Endometrium (tissue), 2 donors: ENCODE results near the gene CFDP1.
"Not testable (repeated sequence)": the region's sequence is repeated elsewhere in the genome, so short reads cannot be mapped to it uniquely, and the experiment has no call there.

Source experiments
- FAIRE-seq: peaks from 2 replicates; lab custom pipeline; 2012; peaks lifted over from hg19 to GRCh38; lab: Jason Lieb, UNC
- donor health status: control.
- donor health status: control.

The CFDP1 gene

GRCh38 chr16:75458439-75458838 is 25.1 kb upstream of the CFDP1 start:
- no peak for FAIRE-seq

GRCh38 chr16:75458029-75458428 is 24.7 kb upstream of the CFDP1 start:
- no peak for FAIRE-seq

- no peak for FAIRE-seq
These were observed 24.2 kb upstream of the CFDP1 start for GRCh38 chr16:75457485-75458021.

- no peak for FAIRE-seq
These were observed 23.7 kb upstream of the CFDP1 start for GRCh38 chr16:75456971-75457370.

GRCh38 chr16:75456486-75456885 is 23.2 kb upstream of the CFDP1 start:
- not testable (repeated sequence) for FAIRE-seq

- FAIRE-seq, result no peak
These were observed 22.4 kb upstream of the CFDP1 start for GRCh38 chr16:75455677-75456076.

GRCh38 chr16:75452464-75453190 is 19.3 kb upstream of the CFDP1 start:
- no peak for FAIRE-seq

GRCh38 chr16:75446416-75446815 is 13.1 kb upstream of the CFDP1 start:
- no peak for FAIRE-seq

- no peak for FAIRE-seq
These were observed 12.0 kb upstream of the CFDP1 start for GRCh38 chr16:75445298-75445697.

- FAIRE-seq, result no peak
These were observed 10.0 kb upstream of the CFDP1 start for GRCh38 chr16:75443298-75443697.

GRCh38 chr16:75433732-75434413 is 570 bp upstream of the CFDP1 start:
- FAIRE-seq, result no peak

GRCh38 chr16:75429621-75430403 is 3.5 kb downstream of the CFDP1 start:
- no peak for FAIRE-seq

GRCh38 chr16:75426524-75426923 is 6.8 kb downstream of the CFDP1 start:
- not testable (repeated sequence) for FAIRE-seq

GRCh38 chr16:75424105-75424762 is 9.1 kb downstream of the CFDP1 start:
- not testable (repeated sequence) for FAIRE-seq

GRCh38 chr16:75423723-75424104 is 9.6 kb downstream of the CFDP1 start:
- no peak for FAIRE-seq

GRCh38 chr16:75421820-75422126 is 11.5 kb downstream of the CFDP1 start:
- no peak for FAIRE-seq

GRCh38 chr16:75420987-75421819 is 12.1 kb downstream of the CFDP1 start:
- FAIRE-seq, result no peak

- no peak for FAIRE-seq
These were observed 16.3 kb downstream of the CFDP1 start for GRCh38 chr16:75416904-75417565.

- no peak for FAIRE-seq
These were observed 18.0 kb downstream of the CFDP1 start for GRCh38 chr16:75415169-75415905.

- FAIRE-seq, result no peak
These were observed 19.4 kb downstream of the CFDP1 start for GRCh38 chr16:75413951-75414350.
